ENCODE results near the gene TMEM151B.

TMEM151B gene

GRCh38 chr6:44248579-44248978 lies 21.7 kb upstream of the TMEM151B start:
- no peak for DNase-seq (ENCODE audit: extremely low read depth, low read depth)
- no peak for TF ChIP-seq CTCF (IDR thresholded peaks at IDR 0.05; ENCODE audit: low read depth, low read length)

- TF ChIP-seq CTCF (IDR thresholded peaks at IDR 0.05; ENCODE audit: low read depth, low read length): no peak
- DNase-seq (ENCODE audit: extremely low read depth, low read depth): no peak
These were observed 21.0 kb upstream of the TMEM151B start for GRCh38 chr6:44249082-44249748.

- TF ChIP-seq CTCF (IDR thresholded peaks at IDR 0.05; ENCODE audit: low read depth, low read length): no peak
- no peak for DNase-seq (ENCODE audit: extremely low read depth, low read depth)
These were observed 20.1 kb upstream of the TMEM151B start for GRCh38 chr6:44250067-44250717.

- no peak for DNase-seq (ENCODE audit: extremely low read depth, low read depth)
- TF ChIP-seq CTCF (IDR thresholded peaks at IDR 0.05; ENCODE audit: low read depth, low read length): no peak
These were observed 19.5 kb upstream of the TMEM151B start for GRCh38 chr6:44250718-44251123.

GRCh38 chr6:44251576-44252524 lies 18.4 kb upstream of the TMEM151B start:
- DNase-seq (ENCODE audit: extremely low read depth, low read depth): no peak
- TF ChIP-seq CTCF (IDR thresholded peaks at IDR 0.05; ENCODE audit: low read depth, low read length): no peak

GRCh38 chr6:44253307-44254101 lies 16.7 kb upstream of the TMEM151B start:
- no peak for DNase-seq (ENCODE audit: extremely low read depth, low read depth)

More at GRCh38 chr6:44253307-44254101, 16.7 kb upstream of the TMEM151B start:
- TF ChIP-seq CTCF (IDR thresholded peaks at IDR 0.05; ENCODE audit: low read depth, low read length): peak; percentile 46
